Measurements from ENCODE around the gene ZNF423.

ZNF423 gene

GRCh38 chr16:49855280-49855821, 561 bp downstream of the ZNF423 start:
- TF ChIP-seq TAF1 (IDR thresholded peaks at IDR 0.05; ENCODE audit: borderline replicate concordance, insufficient read depth, low read length) (peak; percentile 72), POLR2AphosphoS5 (IDR thresholded peaks at IDR 0.05; ENCODE audit: low read depth, low read length) (peak; percentile 74), SIN3A (IDR thresholded peaks at IDR 0.05; ENCODE audit: borderline replicate concordance, insufficient read depth, low read length) (no peak)

- TF ChIP-seq REST (IDR thresholded peaks at IDR 0.05; ENCODE audit: insufficient read depth in 1 of 2, low read depth in 2 of 2, low read length in 2 of 2) = no peak
- TF ChIP-seq FOXP2 (optimal IDR thresholded peaks at IDR 0.05; ENCODE audit: borderline replicate concordance, extremely low read depth, extremely low read length, insufficient read depth) = no peak
- TF ChIP-seq TAF1 (IDR thresholded peaks at IDR 0.05; ENCODE audit: borderline replicate concordance, insufficient read depth, low read length) = no peak
- no peak for TF ChIP-seq SIN3A (IDR thresholded peaks at IDR 0.05; ENCODE audit: borderline replicate concordance, insufficient read depth, low read length)
- no peak for TF ChIP-seq POLR2AphosphoS5 (IDR thresholded peaks at IDR 0.05; ENCODE audit: low read depth, low read length)
These were observed 1.1 kb downstream of the ZNF423 start for GRCh38 chr16:49854796-49855203.

GRCh38 chr16:49854188-49854795, 1.6 kb downstream of the ZNF423 start:
- TF ChIP-seq FOXP2 (optimal IDR thresholded peaks at IDR 0.05; ENCODE audit: borderline replicate concordance, extremely low read depth, extremely low read length, insufficient read depth) = no peak
- TF ChIP-seq REST (IDR thresholded peaks at IDR 0.05; ENCODE audit: insufficient read depth in 1 of 2, low read depth in 2 of 2, low read length in 2 of 2) = 0 out of 4 replicates have a peak, but pooled peaks have one; percentile 6 to 22
- TF ChIP-seq SIN3A (IDR thresholded peaks at IDR 0.05; ENCODE audit: borderline replicate concordance, insufficient read depth, low read length) = no peak

GRCh38 chr16:49852279-49852678, 3.6 kb downstream of the ZNF423 start:
- TF ChIP-seq FOXP2 (optimal IDR thresholded peaks at IDR 0.05; ENCODE audit: borderline replicate concordance, extremely low read depth, extremely low read length, insufficient read depth) (no peak), POLR2AphosphoS5 (IDR thresholded peaks at IDR 0.05; ENCODE audit: low read depth, low read length) (no peak), SIN3A (IDR thresholded peaks at IDR 0.05; ENCODE audit: borderline replicate concordance, insufficient read depth, low read length) (no peak), TAF1 (IDR thresholded peaks at IDR 0.05; ENCODE audit: borderline replicate concordance, insufficient read depth, low read length) (no peak), REST (IDR thresholded peaks at IDR 0.05; ENCODE audit: insufficient read depth in 1 of 2, low read depth in 2 of 2, low read length in 2 of 2) (no peak)

GRCh38 chr16:49851468-49851787, 4.5 kb downstream of the ZNF423 start:
- TF ChIP-seq TAF1 (IDR thresholded peaks at IDR 0.05; ENCODE audit: borderline replicate concordance, insufficient read depth, low read length) (no peak), REST (IDR thresholded peaks at IDR 0.05; ENCODE audit: insufficient read depth in 1 of 2, low read depth in 2 of 2, low read length in 2 of 2) (no peak), SIN3A (IDR thresholded peaks at IDR 0.05; ENCODE audit: borderline replicate concordance, insufficient read depth, low read length) (no peak), FOXP2 (optimal IDR thresholded peaks at IDR 0.05; ENCODE audit: borderline replicate concordance, extremely low read depth, extremely low read length, insufficient read depth) (no peak), POLR2AphosphoS5 (IDR thresholded peaks at IDR 0.05; ENCODE audit: low read depth, low read length) (no peak)

Measured in PFSK-1 (cell line).